ENCODE data around the gene MARK2.
"Not testable (repeated sequence)": the region's sequence is repeated elsewhere in the genome, so short reads cannot be mapped to it uniquely, and the experiment has no call there.

MARK2 gene

GRCh38 chr11:63804259-63804658 lies 34.7 kb upstream of the MARK2 start:
- H3K4me1 ChIP-seq (ENCODE audit: insufficient read depth, insufficient read length), result peaks cover 5% of the 10 kb centered on the region
- no peak for DNase-seq (ENCODE audit: low read depth, low spot score)
- H3K9me3 ChIP-seq (ENCODE audit: insufficient read depth, low read length), result no peaks in the 10 kb centered on the region
- H3K36me3 ChIP-seq (ENCODE audit: insufficient read depth, insufficient read length, low read length), result no peaks in the 10 kb centered on the region
- no peak overlapping the region for H3K4me3 ChIP-seq (ENCODE audit: insufficient read length, low read depth)
- TF ChIP-seq ZNF274 (IDR thresholded peaks at IDR 0.05; ENCODE audit: low read depth, low read length), result no peak
- no peak for TF ChIP-seq SUZ12 (IDR thresholded peaks at IDR 0.05; ENCODE audit: extremely low read depth, insufficient read depth, insufficient read length)
- no peak for TF ChIP-seq YY1 (IDR thresholded peaks at IDR 0.05; ENCODE audit: insufficient read depth, insufficient read length)
- H3K9ac ChIP-seq (ENCODE audit: insufficient read length, low read depth), result no peak overlapping the region
- no peaks in the 10 kb centered on the region for H3K27me3 ChIP-seq (ENCODE audit: insufficient read depth, insufficient read length)

GRCh38 chr11:63805844-63806415 lies 33.0 kb upstream of the MARK2 start:
- no peak for DNase-seq (ENCODE audit: low read depth, low spot score)
- H3K4me3 ChIP-seq (ENCODE audit: insufficient read length, low read depth), result no peak overlapping the region
- no peaks in the 10 kb centered on the region for H3K36me3 ChIP-seq (ENCODE audit: insufficient read depth, insufficient read length, low read length)
- H3K27me3 ChIP-seq (ENCODE audit: insufficient read depth, insufficient read length), result no peaks in the 10 kb centered on the region
- TF ChIP-seq SUZ12 (IDR thresholded peaks at IDR 0.05; ENCODE audit: extremely low read depth, insufficient read depth, insufficient read length) (no peak), ZNF274 (IDR thresholded peaks at IDR 0.05; ENCODE audit: low read depth, low read length) (no peak), YY1 (IDR thresholded peaks at IDR 0.05; ENCODE audit: insufficient read depth, insufficient read length) (no peak)
- no peaks in the 10 kb centered on the region for H3K9me3 ChIP-seq (ENCODE audit: insufficient read depth, low read length)
- no peak overlapping the region for H3K9ac ChIP-seq (ENCODE audit: insufficient read length, low read depth)
- peaks cover 5% of the 10 kb centered on the region for H3K4me1 ChIP-seq (ENCODE audit: insufficient read depth, insufficient read length)

GRCh38 chr11:63810383-63810782 lies 28.5 kb upstream of the MARK2 start:
- not testable (repeated sequence) for H3K4me3 ChIP-seq (ENCODE audit: insufficient read length, low read depth); H3K9me3 ChIP-seq (ENCODE audit: insufficient read depth, low read length)

GRCh38 chr11:63811522-63811921 lies 27.4 kb upstream of the MARK2 start:
- peak overlapping the region; percentile 12 for H3K4me3 ChIP-seq (ENCODE audit: insufficient read length, low read depth)
- TF ChIP-seq ZNF274 (IDR thresholded peaks at IDR 0.05; ENCODE audit: low read depth, low read length) (no peak), YY1 (IDR thresholded peaks at IDR 0.05; ENCODE audit: insufficient read depth, insufficient read length) (no peak)
- H3K9me3 ChIP-seq (ENCODE audit: insufficient read depth, low read length), result no peaks in the 10 kb centered on the region
- no peak for DNase-seq (ENCODE audit: low read depth, low spot score)
- no peaks in the 10 kb centered on the region for H3K27me3 ChIP-seq (ENCODE audit: insufficient read depth, insufficient read length)
- peak overlapping the region; percentile 63 for H3K9ac ChIP-seq (ENCODE audit: insufficient read length, low read depth)
- H3K36me3 ChIP-seq (ENCODE audit: insufficient read depth, insufficient read length, low read length), result peaks cover 26% of the 10 kb centered on the region
- peaks cover 6% of the 10 kb centered on the region for H3K4me1 ChIP-seq (ENCODE audit: insufficient read depth, insufficient read length)

More at GRCh38 chr11:63810383-63810782, 28.5 kb upstream of the MARK2 start:
- not testable (repeated sequence) for H3K9ac ChIP-seq (ENCODE audit: insufficient read length, low read depth); H3K4me1 ChIP-seq (ENCODE audit: insufficient read depth, insufficient read length); H3K27me3 ChIP-seq (ENCODE audit: insufficient read depth, insufficient read length); DNase-seq (ENCODE audit: low read depth, low spot score)
- H3K36me3 ChIP-seq (ENCODE audit: insufficient read depth, insufficient read length, low read length), result peaks cover 14% of the 10 kb centered on the region

GRCh38 chr11:63813035-63813562 lies 25.8 kb upstream of the MARK2 start, which contains the start of gene SPINDOC:
Gene SPINDOC, plus strand, starts transcription at chr11:63813456. Its CDS starts 231 bp downstream, at chr11:63813687.
- H3K9me3 ChIP-seq (ENCODE audit: insufficient read depth, low read length), result no peaks in the 10 kb centered on the region
- DNase-seq (ENCODE audit: low read depth, low spot score), result no peak
- peak within 1 kb of the TSS; percentile 99 for H3K4me3 ChIP-seq (ENCODE audit: insufficient read length, low read depth)
- H3K4me1 ChIP-seq (ENCODE audit: insufficient read depth, insufficient read length), result peaks cover 11% of the 10 kb centered on the region
- H3K27me3 ChIP-seq (ENCODE audit: insufficient read depth, insufficient read length), result no peaks in the 10 kb centered on the region
- TF ChIP-seq ZNF274 (IDR thresholded peaks at IDR 0.05; ENCODE audit: low read depth, low read length) (no peak), YY1 (IDR thresholded peaks at IDR 0.05; ENCODE audit: insufficient read depth, insufficient read length) (no peak), SUZ12 (IDR thresholded peaks at IDR 0.05; ENCODE audit: extremely low read depth, insufficient read depth, insufficient read length) (no peak)
- H3K36me3 ChIP-seq (ENCODE audit: insufficient read depth, insufficient read length, low read length), result peaks cover 42% of the 10 kb centered on the region
- H3K9ac ChIP-seq (ENCODE audit: insufficient read length, low read depth), result peak within 1 kb of the TSS; percentile 100

GRCh38 chr11:63813563-63814382 lies 25.1 kb upstream of the MARK2 start:
- no peak for TF ChIP-seq ZNF274 (IDR thresholded peaks at IDR 0.05; ENCODE audit: low read depth, low read length)
- TF ChIP-seq SUZ12 (IDR thresholded peaks at IDR 0.05; ENCODE audit: extremely low read depth, insufficient read depth, insufficient read length), result no peak
- no peak for TF ChIP-seq YY1 (IDR thresholded peaks at IDR 0.05; ENCODE audit: insufficient read depth, insufficient read length)
- Histone ChIP-seq H3K4me3 (ENCODE audit: insufficient read length, low read depth) (peak overlapping the region; percentile 99), H3K9me3 (ENCODE audit: insufficient read depth, low read length) (no peaks in the 10 kb centered on the region), H3K36me3 (ENCODE audit: insufficient read depth, insufficient read length, low read length) (peaks cover 48% of the 10 kb centered on the region), H3K4me1 (ENCODE audit: insufficient read depth, insufficient read length) (peaks cover 15% of the 10 kb centered on the region), H3K9ac (ENCODE audit: insufficient read length, low read depth) (peak overlapping the region; percentile 100), H3K27me3 (ENCODE audit: insufficient read depth, insufficient read length) (no peaks in the 10 kb centered on the region)
- DNase-seq (ENCODE audit: low read depth, low spot score), result no peak

- DNase-seq (ENCODE audit: low read depth, low spot score), result no peak
- Histone ChIP-seq H3K4me3 (ENCODE audit: insufficient read length, low read depth) (peak overlapping the region; percentile 99), H3K9me3 (ENCODE audit: insufficient read depth, low read length) (no peaks in the 10 kb centered on the region), H3K36me3 (ENCODE audit: insufficient read depth, insufficient read length, low read length) (peaks cover 52% of the 10 kb centered on the region), H3K27me3 (ENCODE audit: insufficient read depth, insufficient read length) (no peaks in the 10 kb centered on the region), H3K9ac (ENCODE audit: insufficient read length, low read depth) (peak overlapping the region; percentile 100), H3K4me1 (ENCODE audit: insufficient read depth, insufficient read length) (peaks cover 15% of the 10 kb centered on the region)
- no peak for TF ChIP-seq ZNF274 (IDR thresholded peaks at IDR 0.05; ENCODE audit: low read depth, low read length)
- TF ChIP-seq YY1 (IDR thresholded peaks at IDR 0.05; ENCODE audit: insufficient read depth, insufficient read length), result no peak
Observed at GRCh38 chr11:63814383-63814736, 24.6 kb upstream of the MARK2 start.

All from NT2/D1 (cell line).